Endometrium (tissue), 2 donors: ENCODE results near the gene RGS19.
"Not testable (repeated sequence)": the region's sequence is repeated elsewhere in the genome, so short reads cannot be mapped to it uniquely, and the experiment has no call there.

Experiments
- FAIRE-seq: peaks from 2 replicates; lab custom pipeline; 2012; peaks lifted over from hg19 to GRCh38; lab: Jason Lieb, UNC
- donor health status: control.
- donor health status: control.

Gene RGS19

GRCh38 chr20:64092258-64093012 is 13.1 kb upstream of the RGS19 start:
- no peak for FAIRE-seq

- no peak for FAIRE-seq
These were observed 12.5 kb upstream of the RGS19 start for GRCh38 chr20:64091770-64092169.

GRCh38 chr20:64091340-64091739 is 12.0 kb upstream of the RGS19 start:
- no peak for FAIRE-seq

GRCh38 chr20:64090165-64090564 is 10.8 kb upstream of the RGS19 start:
- no peak for FAIRE-seq

GRCh38 chr20:64088586-64088985 is 9.3 kb upstream of the RGS19 start:
- not testable (repeated sequence) for FAIRE-seq

- not testable (repeated sequence) for FAIRE-seq
These were observed 8.0 kb upstream of the RGS19 start for GRCh38 chr20:64087226-64087825.

- no peak for FAIRE-seq
These were observed 7.5 kb upstream of the RGS19 start for GRCh38 chr20:64086801-64087200.

GRCh38 chr20:64084685-64085152 is 5.4 kb upstream of the RGS19 start:
- FAIRE-seq: no peak

GRCh38 chr20:64083804-64084684 is 4.7 kb upstream of the RGS19 start, which contains the start of gene LKAAEAR1:
Gene LKAAEAR1, minus strand, starts transcription at chr20:64084398. Its CDS starts 179 bp downstream, at chr20:64084219.
- FAIRE-seq: no peak

GRCh38 chr20:64083378-64083803 is 4.1 kb upstream of the RGS19 start:
- no peak for FAIRE-seq

- no peak for FAIRE-seq
These were observed 3.6 kb upstream of the RGS19 start for GRCh38 chr20:64082820-64083377.

- no peak for FAIRE-seq
These were observed 2.9 kb upstream of the RGS19 start for GRCh38 chr20:64082126-64082731.

GRCh38 chr20:64081624-64081964 is 2.3 kb upstream of the RGS19 start:
- FAIRE-seq: no peak

GRCh38 chr20:64080813-64081623 is 1.7 kb upstream of the RGS19 start:
- no peak for FAIRE-seq

- FAIRE-seq: no peak
These were observed 895 bp upstream of the RGS19 start, which contains the start of gene OPRL1 for GRCh38 chr20:64080013-64080812. Gene OPRL1, plus strand, starts transcription at chr20:64080082. Its CDS starts 12,639 bp downstream, at chr20:64092721.

GRCh38 chr20:64078934-64079272 is 415 bp downstream of the RGS19 start:
- FAIRE-seq: no peak

GRCh38 chr20:64077876-64078551 is 1.3 kb downstream of the RGS19 start:
- no peak for FAIRE-seq

GRCh38 chr20:64077541-64077875 is 1.8 kb downstream of the RGS19 start:
- FAIRE-seq: no peak

GRCh38 chr20:64077094-64077493 is 2.2 kb downstream of the RGS19 start:
- FAIRE-seq: no peak
